Liver (tissue), 9 donors: ENCODE data around the gene AKR1D1. TPM values are rescaled to one million over a fixed set of nuclear protein-coding genes. Genes with fewer than 3 reads are reported as not detected.
A peak's percentile ranks its signal among the peaks of the same experiment; 100 is the strongest.

Source experiments
- DNase-seq: peaks from one replicate; pipeline ENCODE4 v3.0.0-alpha.2; 2017; ENCODE audit warnings: low spot score
- H3K27ac ChIP-seq, 2 donors: one replicate each; pipeline ENCODE4 v1.7.0; 2013; ENCODE audit warnings: inconsistent platforms in 2 of 2, low read length in 2 of 2, control low read depth in 1 of 2, low read depth in 1 of 2, mild to moderate bottlenecking in 1 of 2
- H3K27me3 ChIP-seq, 4 donors: one replicate each; pipeline versions ENCODE4 v1.6.1 to v1.7.0; 2013; ENCODE audit warnings: low read length in 3 of 4, inconsistent platforms in 1 of 4, mild to moderate bottlenecking in 1 of 4, moderate library complexity in 1 of 4; ENCODE audit not compliant: control insufficient read depth in 4 of 4, insufficient read depth in 4 of 4
- H3K36me3 ChIP-seq, 4 donors: one replicate each; pipeline versions ENCODE4 v1.6.1 to v1.7.0; 2013; ENCODE audit warnings: low read length in 3 of 4, mild to moderate bottlenecking in 3 of 4, low read depth in 1 of 4, moderate library complexity in 1 of 4; ENCODE audit not compliant: control insufficient read depth in 4 of 4, insufficient read depth in 3 of 4
- H3K4me1 ChIP-seq, 4 donors: one replicate each; pipeline versions ENCODE4 v1.6.1 to v1.7.0; 2013; ENCODE audit warnings: low read length in 3 of 4, mild to moderate bottlenecking in 3 of 4, moderate library complexity in 1 of 4; ENCODE audit not compliant: control insufficient read depth in 4 of 4, insufficient read depth in 4 of 4
- H3K4me3 ChIP-seq, 3 donors: one replicate each; pipeline versions ENCODE4 v1.6.1 to v1.7.0; 2013; ENCODE audit warnings: low read length in 3 of 3, control low read depth in 1 of 3, low read depth in 1 of 3, mild to moderate bottlenecking in 1 of 3
- H3K9ac ChIP-seq, 2 donors: one replicate each; pipeline ENCODE4 v1.7.0; 2013; ENCODE audit warnings: low read length in 2 of 2, mild to moderate bottlenecking in 2 of 2, moderate library complexity in 2 of 2, control low read depth in 1 of 2, low read depth in 1 of 2
- H3K9me3 ChIP-seq, 4 donors: one replicate each; pipeline versions ENCODE4 v1.6.1 to v1.7.0; 2013; ENCODE audit warnings: low read length in 3 of 4; ENCODE audit not compliant: control insufficient read depth in 4 of 4
- CTCF ChIP-seq: fragments of 150-350 bp; IDR thresholded peaks from 2 replicates; pipeline ENCODE4 v1.5.1; 2017; ENCODE audit warnings: improper control_type of control experiment, low read depth, low read length; ENCODE audit not compliant: missing input control
- FOXA1 ChIP-seq: IDR thresholded peaks from 2 replicates; pipeline ENCODE4 v1.6.1; 2016; ENCODE audit warnings: antibody characterized with exemption
- FOXA2 ChIP-seq: IDR thresholded peaks from 2 replicates; pipeline ENCODE4 v1.6.1; 2016; ENCODE audit warnings: antibody characterized with exemption
- GABPA ChIP-seq, 2 donors: IDR thresholded peaks in 1 of 2; conservative IDR thresholded peaks in 1 of 2; 2 replicates each; pipeline ENCODE4 v1.6.1; 2016; ENCODE audit warnings: antibody characterized with exemption in 2 of 2, mild to moderate bottlenecking in 1 of 2, moderate library complexity in 1 of 2
- HNF4A ChIP-seq, 2 donors: conservative IDR thresholded peaks; 2 replicates each; pipeline ENCODE4 v1.6.1; 2016; ENCODE audit warnings: antibody characterized with exemption in 2 of 2, mild to moderate bottlenecking in 2 of 2
- HNF4G ChIP-seq: IDR thresholded peaks from 2 replicates; pipeline ENCODE4 v1.6.1; 2016; ENCODE audit warnings: antibody characterized with exemption
- JUND ChIP-seq, 2 donors: IDR thresholded peaks; 2 replicates each; pipeline ENCODE4 v1.6.1; 2016; ENCODE audit warnings: antibody characterized with exemption in 2 of 2
- MAX ChIP-seq: IDR thresholded peaks from 2 replicates; pipeline ENCODE4 v1.6.1; 2016; ENCODE audit warnings: antibody characterized with exemption
- NR2F2 ChIP-seq: IDR thresholded peaks from 2 replicates; pipeline ENCODE4 v1.6.1; 2016; ENCODE audit warnings: antibody characterized with exemption
- RAD21 ChIP-seq, 2 donors: IDR thresholded peaks; 2 replicates each; pipeline ENCODE4 v1.6.1; 2016; ENCODE audit warnings: antibody characterized with exemption in 2 of 2, mild to moderate bottlenecking in 2 of 2
- REST ChIP-seq: IDR thresholded peaks from 2 replicates; pipeline ENCODE4 v1.6.1; 2016; ENCODE audit warnings: antibody characterized with exemption, mild to moderate bottlenecking
- RXRA ChIP-seq, 2 donors: IDR thresholded peaks; 2 replicates each; pipeline ENCODE4 v1.6.1; 2017 to 2018; ENCODE audit warnings: antibody characterized with exemption in 2 of 2, mild to moderate bottlenecking in 1 of 2
- SP1 ChIP-seq: IDR thresholded peaks from 2 replicates; pipeline ENCODE4 v1.6.1; 2018; ENCODE audit warnings: antibody characterized with exemption, mild to moderate bottlenecking
- TAF1 ChIP-seq: conservative IDR thresholded peaks from 2 replicates; pipeline ENCODE4 v1.6.1; 2016; ENCODE audit warnings: antibody characterized with exemption, mild to moderate bottlenecking
- YY1 ChIP-seq: IDR thresholded peaks from 2 replicates; pipeline ENCODE4 v1.6.1; 2016; ENCODE audit warnings: antibody characterized with exemption, mild to moderate bottlenecking
- ZBTB33 ChIP-seq: IDR thresholded peaks from 2 replicates; pipeline ENCODE4 v1.6.1; 2016; ENCODE audit warnings: antibody characterized with exemption
- WGBS: extraction: QIAGEN DNeasy Blood & Tissue Kit; methylation state at CpG from one replicate; pipeline ENCODE4 v1.1.7; 2013; 5-methylcytosine and 5-hydroxymethylcytosine counted together
- polyA plus RNA-seq, 2 donors: library from polyadenylated mRNA; stranded (reverse) in 1 of 2; unstranded in 1 of 2; fragments of 200-250 nt in 1 of 2; fragments of >200 nt in 1 of 2; fragmentation: Nextera tagmentation in 1 of 2; extraction: Ambion mirVana in 1 of 2; gene quantifications; one replicate each; pipeline versions ENCODE4 v1.2.1 to v1.2.3, GENCODE V29; 2013 to 2015
- total RNA-seq, 2 donors: library from RNA; depleted of rRNA; stranded (reverse); fragments of >200 nt; gene quantifications; one replicate each; pipeline ENCODE4 v1.2.3, GENCODE V29; 2014
- donor health status: healthy.
- donor health status: healthy.
- donor health status: healthy.
- donor health status: healthy.
- donor health status: healthy.

The AKR1D1 gene
- total and polyA plus RNA-seq, 4 donors = 18.6 to 93.9 (median 31.9) TPM

GRCh38 chr7:138157702-138158101 lies 81.4 kb downstream of the AKR1D1 start:
- no peaks in the 10 kb centered on the region for H3K27me3 ChIP-seq
- TF ChIP-seq FOXA2 (no peak), MAX (no peak), TAF1 (no peak), HNF4A (conservative IDR thresholded peaks at IDR 0.05) (no peak), FOXA1 (no peak), YY1 (no peak), JUND (IDR thresholded peaks at IDR 0.05) (no peak), CTCF (no peak), NR2F2 (no peak), RXRA (IDR thresholded peaks at IDR 0.05) (no peak), ZBTB33 (no peak), REST (no peak), HNF4G (no peak), RAD21 (IDR thresholded peaks at IDR 0.05) (no peak)
- no peaks in the 10 kb centered on the region for H3K36me3 ChIP-seq
- no peak for DNase-seq
- no peak overlapping the region for H3K9ac ChIP-seq
- no peak overlapping the region for H3K4me3 ChIP-seq
- H3K4me1 ChIP-seq = peaks cover 6 to 20% (median 18%) of the 10 kb centered on the region in 4 donors
- no peak overlapping the region for H3K27ac ChIP-seq
- no peaks in the 10 kb centered on the region for H3K9me3 ChIP-seq
- 96% methylated on average over 4 of the region's 4 CpGs for WGBS

GRCh38 chr7:138158739-138159528 lies 82.7 kb downstream of the AKR1D1 start:
- TF ChIP-seq SP1 = peak; percentile 62
- peak; percentile 24 to 67 for TF ChIP-seq RXRA (IDR thresholded peaks at IDR 0.05)
- peak; percentile 41 for TF ChIP-seq TAF1
- no peak for TF ChIP-seq FOXA2
- TF ChIP-seq HNF4G = no peak
- TF ChIP-seq GABPA (IDR thresholded peaks at IDR 0.05 in 1 of 2, conservative IDR thresholded peaks at IDR 0.05 in 1 of 2) = no peak
- no peak for TF ChIP-seq FOXA1
- peak; percentile 85 for TF ChIP-seq NR2F2
- TF ChIP-seq HNF4A (conservative IDR thresholded peaks at IDR 0.05) = peak; percentile 69 to 79
- TF ChIP-seq RAD21 (IDR thresholded peaks at IDR 0.05) = peak; percentile 25 to 65
- WGBS = 63% methylated on average over 6 of the region's 6 CpGs

More at GRCh38 chr7:138158739-138159528, 82.7 kb downstream of the AKR1D1 start:
- H3K9ac ChIP-seq = no peak overlapping the region
- no peaks in the 10 kb centered on the region for H3K36me3 ChIP-seq
- peak overlapping the region in 2 of 3 donors; percentile 15 to 41 for H3K4me3 ChIP-seq
- DNase-seq = no peak
- peak overlapping the region; percentile 52 to 53 for H3K27ac ChIP-seq
- H3K4me1 ChIP-seq = peaks cover 7 to 25% (median 20%) of the 10 kb centered on the region in 4 donors
- no peaks in the 10 kb centered on the region for H3K27me3 ChIP-seq
- no peaks in the 10 kb centered on the region for H3K9me3 ChIP-seq
